Motor neuron (in vitro differentiated cells): ENCODE data around the gene NR1D2. TPM values are rescaled to one million over a fixed set of nuclear protein-coding genes. Genes with fewer than 3 reads are reported as not detected.
"Not testable (repeated sequence)": the region's sequence is repeated elsewhere in the genome, so short reads cannot be mapped to it uniquely, and the experiment has no call there.

Experiments used
- ATAC-seq, 8 experiments: fragments of 200-7000 bp; cut with Tn5 transposase; replicated peaks in 6 of 8; 2 replicates each; pipeline ENCODE4 v1.8.0; 2021; ENCODE audit warnings: mild to moderate bottlenecking in 8 of 8, moderate library complexity in 8 of 8
- H3K27ac ChIP-seq, 2 donors: fragments of 250-450 bp; sonication (Bioruptor Pico); 2 replicates each; pipeline ENCODE4 v1.9.0; 2021; ENCODE audit warnings: antibody characterized with exemption in 2 of 2, mild to moderate bottlenecking in 2 of 2, moderate library complexity in 1 of 2
- H3K4me1 ChIP-seq, 2 donors: fragments of 250-450 bp; sonication (Bioruptor Pico); replicated peaks in 1 of 2; 2 replicates each; pipeline ENCODE4 v1.6.1; 2021; ENCODE audit warnings: antibody characterized with exemption in 2 of 2, mild to moderate bottlenecking in 2 of 2, moderate library complexity in 1 of 2
- H3K4me3 ChIP-seq, 5 donors: fragments of 250-450 bp; sonication (Bioruptor Pico); 2 replicates each; pipeline ENCODE4 v1.9.0; 2021; ENCODE audit warnings: antibody characterized with exemption in 5 of 5, mild to moderate bottlenecking in 5 of 5, moderate library complexity in 4 of 5
- WGBS, 10 experiments: fragments of 450-650 bp; shearing (Covaris generic); methylation state at CpG; one replicate each; pipeline ENCODE4 v1.0.0; 2022; 5-methylcytosine and 5-hydroxymethylcytosine counted together
- in situ Hi-C, 9 experiments: fragments of 400-800 bp; cut with MboI; loops; one replicate each; pipeline ENCODE4 v1.15.0; 2021; ENCODE audit warnings: low sequenced_read_pairs in 9 of 9, low pct_unique_long_range_greater_than_20kb in 2 of 9; ENCODE audit not compliant: unreplicated experiment in 9 of 9
- total RNA-seq, 8 experiments: library from RNA; unstranded; fragments of 300-600 nt; gene quantifications; 2 replicates each; pipeline versions ENCODE4 v1.2.3 to v1.2.4, GENCODE V29; 2022

The NR1D2 gene
- total RNA-seq, 8 experiments from 2014 or later, result 9.9 to 41.3 (median 16.6) TPM

DNA sequence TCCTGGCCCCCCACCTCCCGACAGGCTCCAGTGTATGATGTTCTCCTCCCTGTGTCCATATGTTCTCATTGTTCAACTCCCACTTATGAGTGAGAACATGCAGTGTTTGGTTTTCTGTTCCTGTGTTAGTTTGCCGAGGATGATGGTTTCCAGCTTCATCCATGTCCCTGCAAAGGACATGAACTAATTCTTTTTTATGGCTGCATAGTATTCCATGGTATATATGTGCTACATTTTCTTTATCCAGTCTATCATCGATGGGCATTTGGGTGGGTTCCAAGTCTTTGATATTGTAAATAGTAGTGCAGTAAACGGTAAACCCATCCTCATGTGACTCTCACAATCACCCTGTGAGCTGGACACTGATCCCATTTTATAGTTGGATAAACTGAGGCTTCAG lies 81.6 kb downstream of the NR1D2 start:
- H3K27ac ChIP-seq, ATAC-seq, H3K4me1 ChIP-seq, in situ Hi-C loops, H3K4me3 ChIP-seq: not testable (repeated sequence)
- WGBS, 10 experiments, result 59 to 100% (median 86%) methylated on average over 1 to 3 of the region's 4 CpGs; no CpG with 5 or more reads in 2 of the 10 experiments

DNA sequence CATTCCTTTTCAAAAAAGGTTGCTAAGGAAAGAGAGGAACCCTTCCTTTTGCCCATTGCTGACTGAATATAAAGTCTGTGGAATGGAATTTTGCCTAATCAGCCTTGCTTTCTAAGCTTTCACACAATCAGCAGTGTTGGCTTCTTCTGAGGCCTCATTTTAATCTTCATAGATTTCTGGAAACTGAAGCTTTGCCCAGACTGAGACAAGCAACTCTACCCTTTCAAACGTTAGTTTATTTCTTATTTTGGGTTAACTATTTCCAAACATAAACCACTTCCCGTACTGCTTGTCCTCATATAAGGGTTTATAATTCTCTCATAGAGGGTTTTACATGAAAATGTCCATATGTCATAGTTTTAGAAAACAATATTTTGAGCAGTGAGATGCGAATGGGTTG lies 82.9 kb downstream of the NR1D2 start:
- H3K4me3 ChIP-seq, result no peak overlapping the region
- WGBS, 10 experiments, result 38 to 83% (median 70%) methylated on average over 1 to 3 of the region's 3 CpGs
- peak in 1 of 8 experiments; percentile 68 for ATAC-seq
- no peaks in the 10 kb centered on the region for H3K4me1 ChIP-seq
- H3K27ac ChIP-seq, result no peak overlapping the region
- in situ Hi-C loops, result no loop called here

Other genes with a start within 250 kb of the NR1D2 start
- gene UBE2E1, start 139.3 kb upstream of the NR1D2 start, total RNA-seq, result 100 to 1,000 TPM in 6 of 8 experiments, 10 to 100 TPM in 2; 89.3 to 206 (median 112) TPM
- gene NKIRAS1, start 28.3 kb upstream of the NR1D2 start, total RNA-seq, result 10 to 100 TPM; 17.5 to 44.1 (median 24.4) TPM
- gene RPL15, start 28.2 kb upstream of the NR1D2 start, total RNA-seq, result 1,000 to 10,000 TPM; 1,411 to 3,853 (median 2,170) TPM